Bronchial epithelial cell (primary cell): Measurements from ENCODE around the gene TXNRD3. TPM values are rescaled to one million over a fixed set of nuclear protein-coding genes. Genes with fewer than 3 reads are reported as not detected.

ENCODE experiments used
- DNase-seq: peaks from one replicate; pipeline ENCODE4 v3.0.0-alpha.2; 2010; ENCODE audit warnings: low read depth
- FAIRE-seq: peaks from 2 replicates; lab custom pipeline; 2011; peaks lifted over from hg19 to GRCh38; lab: Jason Lieb, UNC
- H3K27me3 ChIP-seq: 2 replicates; pipeline ENCODE4 v1.5.1; 2011; ENCODE audit warnings: low read length; ENCODE audit not compliant: control insufficient read depth, insufficient read depth
- H3K36me3 ChIP-seq: 2 replicates; pipeline ENCODE4 v1.5.1; 2011; ENCODE audit warnings: low read length; ENCODE audit not compliant: control insufficient read depth, insufficient read depth
- H3K4me3 ChIP-seq: 2 replicates; pipeline ENCODE4 v1.5.1; 2011; ENCODE audit warnings: mild to moderate bottlenecking, low read depth, low read length, control low read depth
- CTCF ChIP-seq: IDR thresholded peaks from 2 replicates; pipeline ENCODE4 v1.5.1; 2011; ENCODE audit warnings: mild to moderate bottlenecking, moderate library complexity, low read length, control low read depth, inconsistent platforms; ENCODE audit not compliant: insufficient read depth, severe bottlenecking
- total RNA-seq: library from RNA; depleted of rRNA; stranded (reverse); fragments of >200 nt; gene quantifications from 2 replicates; pipeline ENCODE4 v1.2.1, GENCODE V29; 2014

Gene TXNRD3
- total RNA-seq, 1 donor from 2014 or later: 10.3 TPM

- FAIRE-seq (no peak), DNase-seq (no peak)
- H3K36me3 ChIP-seq: no peaks in the 10 kb centered on the region
- TF ChIP-seq CTCF: no peak
- H3K27me3 ChIP-seq: peaks cover 11% of the 10 kb centered on the region
- no peak overlapping the region for H3K4me3 ChIP-seq
Measured at GRCh38 chr3:126677862-126678503, 23.1 kb upstream of the TXNRD3 start.

GRCh38 chr3:126676919-126677705 lies 22.2 kb upstream of the TXNRD3 start:
- Histone ChIP-seq H3K4me3 (no peak overlapping the region), H3K27me3 (peaks cover 11% of the 10 kb centered on the region), H3K36me3 (no peaks in the 10 kb centered on the region)
- TF ChIP-seq CTCF: no peak
- DNase-seq (peak; percentile 36), FAIRE-seq (no peak)

- FAIRE-seq: no peak
- no peak for DNase-seq
- H3K4me3 ChIP-seq: no peak overlapping the region
- peaks cover 3% of the 10 kb centered on the region for H3K27me3 ChIP-seq
- H3K36me3 ChIP-seq: no peaks in the 10 kb centered on the region
- no peak for TF ChIP-seq CTCF
Measured at GRCh38 chr3:126672741-126673140, 17.8 kb upstream of the TXNRD3 start.

- Histone ChIP-seq H3K36me3 (no peaks in the 10 kb centered on the region), H3K27me3 (peaks cover 3% of the 10 kb centered on the region), H3K4me3 (no peak overlapping the region)
- FAIRE-seq: no peak
- no peak for DNase-seq
- no peak for TF ChIP-seq CTCF
Measured at GRCh38 chr3:126672340-126672739, 17.4 kb upstream of the TXNRD3 start.

GRCh38 chr3:126671521-126671920 lies 16.6 kb upstream of the TXNRD3 start:
- no peaks in the 10 kb centered on the region for H3K27me3 ChIP-seq
- no peak overlapping the region for H3K4me3 ChIP-seq
- H3K36me3 ChIP-seq: no peaks in the 10 kb centered on the region
- TF ChIP-seq CTCF: no peak
- DNase-seq (no peak), FAIRE-seq (no peak)
